HPDE6-E6E7 (cell line): ENCODE measurements around the gene IFT43.

Experiments
- DNase-seq: peaks from one replicate; pipeline ENCODE4 v3.0.0; 2011; ENCODE audit warnings: missing footprints; ENCODE audit errors: extremely low spot score

Gene IFT43

DNA sequence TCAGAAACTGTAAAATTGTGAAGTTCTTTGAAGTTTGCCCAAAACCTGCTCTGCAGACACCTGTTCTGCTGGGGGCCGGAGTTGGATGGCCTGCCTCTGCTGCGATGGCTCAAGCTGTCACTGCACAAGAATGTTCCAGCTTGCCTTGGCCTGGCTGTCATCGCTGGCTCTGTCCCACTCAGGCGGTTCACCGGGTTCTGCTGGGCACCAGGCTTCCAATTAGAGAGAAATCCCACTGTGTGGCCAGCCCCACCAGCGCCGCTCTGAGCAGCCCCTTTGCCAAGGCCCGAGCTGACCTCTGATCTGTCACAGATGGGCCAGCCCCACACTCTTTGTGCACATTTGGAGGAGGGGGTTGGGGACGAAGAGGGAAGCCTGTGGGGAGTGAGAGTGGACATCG, 94.5 kb downstream of the IFT43 start:
- DNase-seq = no peak

DNA sequence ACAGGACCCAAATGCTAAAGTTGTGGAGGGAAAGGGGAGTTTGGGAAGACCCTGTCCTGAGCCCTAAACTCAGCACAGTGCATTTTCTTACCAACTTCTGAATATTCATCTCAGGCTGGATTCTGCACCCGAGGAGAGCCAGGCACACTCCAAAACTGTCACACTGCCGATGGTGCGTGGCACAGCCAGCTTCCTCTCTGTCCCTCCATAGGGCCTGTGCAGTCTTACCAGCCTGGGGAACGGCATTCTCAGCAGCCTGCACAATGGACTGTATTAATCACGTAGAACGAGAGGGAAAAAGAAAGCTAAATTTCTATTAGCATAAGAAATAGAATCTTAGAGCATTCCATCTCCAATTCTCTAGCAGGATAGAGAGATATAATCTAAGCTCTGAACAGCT, 94.9 kb downstream of the IFT43 start:
- no peak for DNase-seq

DNA sequence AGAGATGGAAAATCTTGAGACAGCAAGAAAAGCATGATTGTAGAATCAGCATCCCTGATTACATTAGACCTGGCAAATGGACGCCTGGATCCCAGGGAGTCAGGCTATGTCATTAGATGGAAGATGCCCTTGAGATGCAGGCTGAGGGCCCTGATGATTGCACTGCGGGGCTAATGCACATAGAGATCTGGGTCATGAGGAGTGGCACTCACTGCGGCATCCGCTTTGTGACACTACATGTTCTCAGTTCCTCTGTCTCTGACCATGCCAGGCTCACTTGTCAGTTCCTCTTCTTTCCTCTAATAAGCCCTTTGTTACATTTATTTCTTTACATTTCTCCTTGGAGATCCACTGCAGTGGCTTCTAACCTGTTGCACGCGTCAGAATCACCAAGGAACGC, 96.1 kb downstream of the IFT43 start:
- DNase-seq = no peak

DNA sequence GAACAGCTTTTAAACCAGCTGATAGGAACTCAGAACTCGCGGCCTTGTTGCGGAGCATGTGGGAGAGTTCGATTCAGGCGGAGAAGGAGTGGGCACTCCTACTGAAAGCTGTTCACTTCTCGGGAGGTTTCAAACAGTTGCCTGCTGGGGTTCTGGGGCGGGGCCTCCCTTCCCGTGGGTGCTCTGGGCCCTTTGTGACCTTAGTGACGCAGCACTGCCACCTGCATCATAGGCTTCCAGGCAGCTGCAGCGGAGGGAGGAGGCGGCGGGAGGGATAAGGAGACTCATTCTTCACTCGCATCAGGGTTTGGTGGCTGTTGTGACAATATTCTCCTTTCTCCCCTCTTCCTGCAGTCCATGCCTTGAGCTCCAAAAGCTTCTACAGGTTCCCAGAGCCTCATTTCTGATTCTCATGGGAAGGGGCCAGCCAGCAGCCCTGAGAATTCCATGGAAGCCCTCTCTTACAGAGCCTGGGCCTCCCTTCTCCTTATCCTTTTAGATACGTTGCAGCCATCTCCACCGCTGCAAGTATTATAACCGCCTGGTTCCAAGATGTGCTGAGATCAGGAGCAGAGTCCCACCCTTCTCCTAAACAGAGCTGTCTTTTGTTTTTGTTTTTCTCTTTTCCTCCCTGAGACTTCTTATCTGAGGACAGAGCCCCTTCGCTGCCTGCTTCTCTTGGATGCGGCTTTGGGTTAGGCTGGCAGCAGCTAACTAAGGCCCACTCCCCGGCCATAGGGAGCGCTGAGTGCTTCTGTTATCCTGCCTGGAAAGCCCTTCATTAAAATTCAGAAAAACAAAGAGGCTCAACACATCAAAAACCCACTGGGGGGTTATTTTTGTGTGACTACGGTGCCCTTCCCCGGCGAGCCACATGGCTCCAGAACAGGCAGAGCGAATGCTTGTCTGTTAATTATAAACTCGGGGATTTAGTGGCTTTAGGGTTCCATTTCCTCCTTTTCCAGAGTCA, 98.5 kb downstream of the IFT43 start:
- no peak for DNase-seq

DNA sequence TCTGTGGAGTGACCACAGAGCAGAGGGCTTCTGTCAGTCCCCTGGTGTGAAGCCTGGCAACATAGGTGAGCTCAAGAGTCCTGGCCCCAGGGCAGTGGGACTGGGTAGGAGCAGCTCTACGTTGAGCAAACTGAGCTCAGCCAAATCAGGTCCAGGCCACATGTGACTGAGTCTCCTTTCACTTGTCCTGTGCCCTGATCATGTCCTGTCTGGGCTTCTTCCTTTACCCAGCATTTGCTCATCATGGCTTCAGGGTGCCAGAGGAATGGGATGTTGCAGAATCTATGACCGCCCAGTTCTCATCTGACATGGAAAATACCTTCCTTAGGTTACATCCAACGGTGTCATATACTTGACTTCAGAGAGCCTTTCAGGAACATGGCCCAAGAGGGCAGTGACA, 99.8 kb downstream of the IFT43 start:
- DNase-seq = no peak

DNA sequence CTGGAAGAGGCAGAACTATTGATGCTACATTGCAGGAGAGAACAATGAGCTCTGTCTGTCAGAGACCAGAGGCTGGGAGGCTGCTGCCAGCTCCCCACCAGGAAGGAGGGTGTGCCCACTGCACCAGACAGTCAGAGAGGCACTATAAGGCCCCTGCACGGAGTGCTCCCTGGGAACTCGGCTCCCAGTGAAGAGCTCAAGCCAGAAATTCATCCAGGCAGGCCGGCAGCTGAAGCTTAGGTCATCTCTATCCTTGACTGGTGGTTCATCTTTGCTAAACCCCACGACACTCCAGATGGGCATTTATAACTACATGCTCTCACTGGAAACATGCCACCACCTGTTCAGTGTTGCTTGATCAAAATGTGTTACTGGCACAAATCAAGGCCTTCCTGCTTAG, 101.1 kb downstream of the IFT43 start:
- no peak for DNase-seq

DNA sequence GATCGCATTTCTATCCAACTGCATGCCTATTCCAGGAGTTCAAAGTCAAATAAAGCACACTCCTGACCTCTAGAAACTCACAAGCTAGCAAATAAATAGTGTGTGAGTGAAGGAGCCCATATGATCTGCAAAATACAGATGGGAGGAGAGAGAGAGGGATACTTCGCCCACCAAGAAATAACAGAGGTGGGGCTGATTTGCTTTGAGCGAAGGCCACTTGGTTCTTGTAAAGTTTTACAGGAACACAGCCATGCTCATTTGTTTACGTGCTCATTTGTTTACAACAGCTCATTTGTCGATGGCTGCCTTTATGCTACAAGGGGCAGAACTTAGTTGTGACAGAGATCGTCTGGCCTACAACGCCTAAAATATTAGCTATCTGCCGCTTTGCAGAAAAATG, 102.8 kb downstream of the IFT43 start:
- DNase-seq = no peak

DNA sequence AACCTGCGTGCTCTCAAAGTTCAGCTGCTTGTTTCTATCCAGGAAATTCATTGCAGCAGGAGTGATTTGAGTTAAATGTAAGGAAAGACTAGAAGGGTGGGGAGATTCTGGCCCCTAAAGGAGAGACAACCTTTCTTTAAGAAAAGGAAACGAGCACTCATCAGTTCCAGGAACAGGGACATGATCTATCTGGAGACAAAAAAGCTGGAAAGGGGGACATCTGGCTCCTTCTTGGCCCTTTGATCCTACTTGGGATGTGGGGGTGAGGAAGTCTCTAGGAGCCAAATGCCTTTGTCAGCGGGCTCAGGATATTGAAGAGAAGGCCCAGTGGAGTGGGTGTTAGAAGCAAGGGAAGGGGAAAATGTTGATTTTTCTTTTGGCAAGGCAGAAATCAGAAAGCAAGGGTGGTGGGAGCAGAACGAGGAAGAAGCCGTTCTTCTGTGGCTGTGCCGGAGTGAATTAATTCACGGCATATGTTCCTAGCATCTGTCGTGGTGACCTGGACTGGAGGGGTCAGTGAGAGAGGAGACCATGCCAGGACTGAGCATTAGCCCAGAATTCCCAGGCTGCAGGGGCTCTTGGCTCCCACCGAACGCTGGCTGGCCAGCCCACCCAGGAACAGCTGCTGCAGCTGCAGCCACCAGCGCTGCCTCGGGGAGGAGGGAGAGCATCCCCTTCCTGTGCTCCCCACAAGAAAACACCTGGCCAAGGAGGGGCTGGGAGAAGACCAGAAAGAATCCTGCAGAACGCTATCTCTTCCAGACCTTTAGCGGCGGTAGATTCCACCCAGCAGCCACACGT, 103.4 kb downstream of the IFT43 start:
- DNase-seq = no peak

DNA sequence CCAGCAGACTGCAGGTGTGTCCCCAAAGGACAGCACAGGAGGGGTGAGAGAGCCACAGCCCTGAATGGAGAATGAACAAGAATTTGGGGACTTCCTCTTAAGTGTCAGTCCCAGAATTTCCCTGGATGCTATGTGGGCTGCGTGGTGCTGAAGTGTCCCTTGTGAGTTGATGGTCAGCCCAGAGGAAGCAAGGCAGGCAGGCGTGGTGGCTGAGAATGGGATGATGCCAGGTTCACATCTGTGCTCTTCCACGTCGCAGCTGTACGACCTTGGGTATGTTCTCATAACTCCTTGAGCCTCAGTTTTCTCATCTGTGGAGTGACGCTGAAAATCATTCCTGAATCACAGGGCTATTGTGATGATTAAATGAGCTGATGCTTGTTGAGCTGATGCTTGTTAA, 104.0 kb downstream of the IFT43 start:
- no peak for DNase-seq

DNA sequence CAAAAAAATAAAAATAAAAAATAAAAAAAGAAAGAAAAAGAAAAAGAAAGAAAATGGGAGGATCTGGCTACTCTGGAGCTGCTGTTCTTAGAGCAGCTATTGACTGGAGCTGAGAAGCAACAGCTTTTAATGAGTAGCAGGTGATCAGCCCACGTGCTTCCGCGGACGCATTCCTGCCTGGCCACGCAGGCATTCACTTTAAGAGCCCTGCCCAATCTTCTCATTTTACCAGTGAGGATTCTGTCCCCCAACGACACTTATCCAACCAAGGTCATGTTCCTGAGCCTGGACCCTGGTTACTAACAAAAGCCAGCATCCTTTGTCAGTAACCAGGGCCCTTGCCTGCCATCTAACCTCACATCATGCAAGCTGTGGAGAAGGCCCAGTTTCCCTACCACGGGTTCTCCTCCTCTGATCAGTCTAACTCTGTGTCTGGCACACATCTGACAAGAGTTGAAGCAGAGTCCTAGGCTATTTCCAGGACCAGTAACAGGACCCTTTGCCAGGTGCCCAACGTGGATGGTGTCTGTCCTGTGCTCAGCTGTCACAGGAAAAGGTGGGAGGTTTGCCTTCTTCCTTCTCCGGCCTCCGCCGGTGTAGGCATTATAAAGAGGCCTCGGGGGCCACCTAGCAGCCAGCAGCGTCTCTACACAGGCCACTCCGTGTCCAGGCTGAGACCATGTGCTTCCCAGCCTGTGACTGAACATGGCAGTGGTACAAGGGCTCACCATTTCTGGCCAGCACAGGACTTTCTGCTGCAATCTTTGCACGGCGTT, 105.2 kb downstream of the IFT43 start:
- DNase-seq = no peak

DNA sequence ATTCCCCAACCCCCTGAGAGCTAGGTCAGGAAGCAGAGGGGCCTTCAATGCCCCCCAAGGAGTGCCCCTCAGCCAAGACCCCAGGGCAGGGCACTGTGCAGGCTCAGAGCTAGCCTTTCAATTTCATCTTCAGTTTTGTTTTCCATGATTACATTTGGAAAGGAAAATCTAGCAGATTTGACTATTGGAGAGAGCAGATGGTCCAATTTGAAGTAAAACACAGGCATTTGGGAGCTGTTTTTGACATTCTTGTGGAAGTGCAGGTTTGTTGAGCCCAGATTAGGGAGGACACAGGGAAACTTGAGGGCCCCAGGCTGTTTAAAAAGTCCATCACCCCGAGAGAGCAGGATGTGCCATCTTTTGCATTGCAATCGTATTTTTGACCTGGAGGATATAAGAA, 107.5 kb downstream of the IFT43 start:
- no peak for DNase-seq

DNA sequence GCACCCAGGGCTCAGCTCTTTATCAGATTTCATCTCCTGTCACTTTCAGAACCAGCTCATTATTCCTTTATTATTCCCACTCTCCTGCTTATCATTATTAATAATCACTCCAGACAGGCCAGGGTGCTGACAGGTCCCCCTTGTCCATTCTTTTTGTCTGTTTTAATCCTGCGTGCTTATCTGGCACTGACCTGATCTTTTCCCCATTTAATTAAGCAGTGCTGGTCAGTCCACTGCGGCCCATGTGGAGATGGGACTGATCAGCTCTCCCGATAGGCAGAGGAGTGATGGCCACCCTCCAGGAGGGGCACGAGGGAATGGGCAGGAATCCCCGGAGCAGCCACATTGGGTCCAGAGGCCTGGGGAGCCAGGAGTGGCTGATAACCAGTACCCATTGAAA, 110.7 kb downstream of the IFT43 start:
- DNase-seq = no peak

DNA sequence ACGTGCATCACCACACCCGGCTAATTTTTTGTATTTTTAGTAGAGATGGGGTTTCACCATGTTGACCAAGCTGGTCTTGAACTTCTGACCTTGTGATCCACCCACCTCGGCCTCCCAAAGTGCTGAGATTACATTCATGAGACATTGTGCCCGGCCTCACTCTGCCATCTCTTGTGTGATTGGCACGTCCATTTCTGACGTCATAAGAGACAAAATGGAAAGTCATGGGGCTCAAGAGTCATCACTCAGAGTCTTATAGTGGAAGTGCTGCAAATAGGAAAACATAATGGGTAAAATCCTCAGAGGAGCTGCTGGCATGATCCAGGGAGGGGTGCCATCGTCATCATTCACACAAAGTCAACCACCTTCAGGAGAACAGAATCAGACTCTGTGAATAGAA, 112.0 kb downstream of the IFT43 start:
- DNase-seq = no peak

DNA sequence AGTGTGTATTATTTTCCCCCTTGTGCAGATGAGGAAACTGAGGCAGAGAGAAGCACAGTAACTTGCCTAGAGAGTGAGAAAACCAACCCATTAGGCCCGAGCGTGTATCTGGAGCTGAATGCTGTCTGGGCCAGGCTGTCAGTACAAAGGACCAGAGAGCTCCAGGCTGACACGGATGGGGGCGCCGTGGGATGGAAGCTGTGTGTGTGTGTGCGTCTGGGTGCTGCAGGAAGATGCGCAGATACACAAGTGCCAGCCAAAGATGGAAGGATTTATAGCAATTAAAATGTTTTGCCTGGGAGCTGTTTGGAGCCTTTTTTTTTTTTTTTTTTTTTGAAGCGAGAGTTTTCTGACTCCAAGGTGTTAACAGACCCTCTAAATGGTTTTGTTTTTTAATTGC, 112.5 kb downstream of the IFT43 start:
- no peak for DNase-seq

DNA sequence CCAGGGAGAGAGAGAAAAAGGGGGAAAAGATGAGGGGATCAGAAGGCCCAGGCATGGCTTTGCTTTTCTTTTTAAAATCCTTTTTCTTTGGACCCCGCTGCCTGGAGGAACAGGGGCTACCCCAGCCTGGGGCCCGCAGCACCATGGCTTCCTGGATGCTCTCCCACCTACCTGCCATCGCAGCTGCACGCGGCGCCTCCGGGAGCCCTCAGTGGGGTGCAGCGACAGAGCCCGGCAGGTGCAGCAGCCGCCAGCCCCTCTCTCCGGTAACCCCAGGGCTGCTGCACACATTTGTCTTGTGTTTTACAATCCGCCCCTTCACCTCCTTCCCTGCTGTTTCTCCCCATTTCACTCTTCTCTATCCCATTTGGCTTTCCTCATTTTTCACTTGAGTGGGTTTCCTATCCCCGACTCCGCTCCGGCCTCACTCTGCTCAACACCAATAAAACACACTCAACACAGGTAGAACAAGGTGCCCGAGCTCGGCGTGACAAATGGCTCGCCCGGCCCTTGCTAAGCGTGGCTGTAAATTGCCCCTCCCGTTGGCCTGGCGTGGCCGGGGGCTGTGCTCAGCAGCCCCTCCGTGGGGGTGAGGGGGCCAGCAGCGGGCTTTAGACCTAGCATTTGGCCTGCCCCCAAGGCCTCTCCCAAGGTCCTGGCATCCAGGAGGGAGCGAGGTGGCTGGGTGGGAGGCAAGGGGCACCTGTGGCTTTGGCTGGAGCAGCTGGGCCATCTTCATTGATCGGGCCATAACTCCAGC, 113.5 kb downstream of the IFT43 start:
- DNase-seq = no peak

DNA sequence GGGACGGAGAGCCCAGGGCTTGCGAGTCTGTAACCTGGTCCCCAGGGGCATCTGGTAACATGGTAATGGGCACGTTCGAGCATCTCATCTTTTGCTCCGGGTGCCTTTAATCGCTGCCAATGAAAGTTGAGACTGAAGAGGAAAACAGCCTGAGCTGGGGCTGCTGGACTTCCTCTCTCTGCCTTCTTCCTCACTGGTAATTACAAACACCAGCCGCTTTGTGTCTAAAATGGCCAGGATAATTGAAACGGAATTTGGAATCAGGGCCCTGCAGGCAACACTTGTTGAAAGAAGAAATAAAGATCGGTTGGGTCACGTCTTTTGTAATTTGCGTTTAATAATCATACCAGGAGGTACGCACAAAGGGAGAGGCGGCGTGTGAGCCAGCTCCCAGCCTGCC, 114.7 kb downstream of the IFT43 start:
- DNase-seq = no peak

DNA sequence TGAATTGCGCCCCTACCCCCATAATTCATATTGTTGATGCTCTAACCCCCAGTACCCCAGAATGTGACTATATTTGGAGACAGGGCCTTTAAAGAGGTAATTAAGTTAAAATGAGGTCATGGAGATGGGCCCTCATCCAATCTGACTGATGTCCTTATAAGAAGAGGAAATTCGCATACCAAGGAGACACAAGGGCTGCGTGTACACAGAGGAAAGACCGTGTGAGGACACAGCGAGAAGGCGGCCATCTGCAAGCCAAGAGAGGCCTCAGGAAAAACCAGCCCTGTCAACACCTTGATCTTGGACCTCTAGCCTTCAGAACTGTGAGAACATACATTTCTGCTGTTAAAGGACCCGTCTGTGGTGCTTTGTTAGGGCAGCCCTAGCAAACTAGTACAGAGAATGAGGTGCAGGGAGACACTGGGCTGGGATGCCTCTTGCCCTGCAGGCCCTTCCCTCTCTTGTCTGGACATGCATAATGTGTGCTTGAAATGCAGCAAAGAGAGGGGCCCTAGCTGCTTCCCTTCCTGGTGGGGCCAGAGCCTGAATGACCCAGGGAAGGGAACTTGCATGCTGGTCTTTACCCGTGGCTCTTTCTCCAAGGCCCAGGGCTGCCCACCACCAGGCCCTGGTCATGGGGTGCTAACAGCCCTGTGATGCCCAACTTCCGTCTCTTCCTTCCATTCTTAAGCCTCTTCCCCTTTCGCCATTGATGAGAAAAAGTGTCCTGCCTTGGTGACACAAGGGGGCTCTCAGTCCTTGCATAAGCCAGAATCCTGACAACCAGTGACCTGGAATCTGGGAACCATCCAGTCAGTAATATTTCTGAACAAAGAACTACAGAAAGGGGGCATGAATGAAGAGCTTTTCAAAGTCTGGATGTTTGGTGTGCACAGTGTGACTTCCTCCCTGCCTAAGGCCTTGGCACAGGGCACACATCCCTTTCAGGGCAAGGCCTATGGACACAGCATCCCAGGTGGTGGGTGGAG, 116.1 kb downstream of the IFT43 start:
- DNase-seq = no peak

DNA sequence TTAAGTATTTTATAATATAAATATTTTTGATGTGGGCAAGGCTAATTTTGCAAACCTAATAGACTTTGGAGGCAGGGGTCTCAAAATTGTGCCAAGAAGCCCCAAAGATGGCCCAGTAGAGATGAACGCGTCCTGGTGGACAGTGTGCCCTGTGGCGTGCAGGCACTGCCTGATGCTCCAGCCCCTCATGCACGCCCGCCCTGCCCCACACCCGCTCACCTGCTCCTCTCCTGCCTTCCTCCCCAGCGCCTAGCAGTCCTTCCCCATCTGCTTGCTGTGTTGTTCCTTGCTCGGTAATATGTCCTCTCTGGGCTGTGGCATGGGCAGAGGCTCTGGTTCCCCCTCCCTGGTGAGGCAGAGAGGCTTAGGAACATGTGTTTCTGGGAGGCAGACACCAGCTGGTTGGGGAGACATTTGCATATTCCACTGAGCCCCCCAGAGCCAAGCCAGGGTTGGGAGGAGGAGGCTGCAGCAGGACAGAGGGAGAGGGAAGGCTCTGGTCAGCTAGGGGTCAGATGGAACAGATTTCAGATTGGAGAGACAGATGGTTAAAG, 119.3 kb downstream of the IFT43 start:
- DNase-seq = no peak

DNA sequence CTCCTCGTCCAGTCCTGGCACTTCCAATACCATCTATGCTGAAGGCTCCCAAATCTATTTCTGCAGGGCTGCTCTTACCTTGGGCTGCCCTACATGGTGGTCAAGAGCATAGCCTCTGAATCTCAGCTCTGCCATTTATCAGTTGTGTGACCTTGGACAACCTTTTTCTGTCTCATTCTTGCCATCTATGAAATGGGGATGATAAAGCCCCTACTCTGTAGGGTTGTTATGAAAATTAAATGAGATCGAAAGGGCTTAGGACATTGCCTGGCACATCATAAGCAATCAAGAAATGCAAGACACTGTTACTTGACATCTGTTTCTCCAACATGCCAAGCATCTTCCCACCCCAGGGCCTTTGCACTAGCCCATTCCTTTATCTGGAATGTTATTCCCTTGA, 120.6 kb downstream of the IFT43 start:
- no peak for DNase-seq
